Subcutaneous adipose tissue (tissue), 4 donors: ENCODE data around the gene ZNF717. TPM values are rescaled to one million over a fixed set of nuclear protein-coding genes. Genes with fewer than 3 reads are reported as not detected.

Source experiments
- CTCF ChIP-seq: fragments of 450-650 bp; IDR thresholded peaks from one replicate; pipeline ENCODE4 v1.5.1; 2016; ENCODE audit warnings: low read depth, mild to moderate bottlenecking, control low read depth, antibody characterized with exemption, moderate library complexity
- small RNA-seq: library from RNA; depleted of rRNA; stranded (forward); fragments of <200 nt; gene quantifications from one replicate; pipeline ENCODE3, GENCODE V24; 2016
- total RNA-seq, 4 donors: library from RNA; depleted of rRNA; stranded (reverse); fragments of >200 nt; gene quantifications; one replicate each; pipeline ENCODE4 v1.1.0, GENCODE V29; 2016

The ZNF717 gene
- total RNA-seq, 4 donors from 2014 or later = 14.1 to 16.3 (median 15.0) TPM

- no peak for TF ChIP-seq CTCF
Observed at GRCh38 chr3:75692061-75692460, 93.3 kb downstream of the ZNF717 start.

GRCh38 chr3:75687323-75687722 lies 98.0 kb downstream of the ZNF717 start:
- no peak for TF ChIP-seq CTCF

Small RNAs within 50 kb of the gene (small RNA-seq; reads per million reads assigned to genes)
- gene MIR4273 = not detected

Other genes with a start within 250 kb of the ZNF717 start
- gene FRG2C, start 121.2 kb downstream of the ZNF717 start, total RNA-seq = not detected